ENCODE measurements around the gene ELP2. TPM values are rescaled to one million over a fixed set of nuclear protein-coding genes. Genes with fewer than 3 reads are reported as not detected.

ELP2 gene
- total RNA-seq, 2 experiments from 2014 or later = 54.5 to 60.1 TPM

DNA sequence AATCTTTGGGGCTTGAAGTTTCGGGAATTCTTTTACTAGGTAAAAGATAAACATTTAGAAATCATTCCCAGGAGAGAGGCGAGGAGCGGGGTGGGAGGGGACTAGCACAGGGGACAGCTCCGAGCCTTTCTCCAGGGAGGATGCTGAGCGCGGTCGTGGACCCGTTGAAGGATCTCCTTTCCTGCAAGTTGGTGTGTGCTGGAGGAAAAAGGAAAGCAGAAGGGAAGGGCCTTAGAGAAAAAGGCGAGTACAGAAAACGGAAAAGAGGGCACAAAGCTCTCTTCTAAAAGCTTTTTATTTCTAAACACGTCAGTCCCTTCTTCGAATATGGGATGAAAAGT, 1.2 kb upstream of the ELP2 start:
- Mint-ChIP-seq H3K27me3 (no peaks in the 10 kb centered on the region), H3K36me3 (ENCODE audit: low read depth) (peaks cover 35% of the 10 kb centered on the region), H3K27ac (peak overlapping the region; percentile 21), H3K9me3 (no peaks in the 10 kb centered on the region), H3K4me3 (peak overlapping the region; percentile 92), H3K4me1 (peaks cover 57% of the 10 kb centered on the region)
- DNase-seq = no peak
- ChIA-PET POLR2A (interaction anchor here (0.9 to 3.9 kb wide), 17 partner anchors 9 to 887 kb away, joined by 3 to 21 read pairs (median 5); partner anchors contain the start of genes KIAA1328, MOCOS, RMP24 and RPRD1A), CTCF (interaction anchor here (0.7 to 1.5 kb wide), 4 partner anchors 12 to 111 kb away, joined by 3 to 5 read pairs (median 3); no protein-coding TSS in a partner anchor)

GRCh38 chr18:36128907-36129299, 796 bp upstream of the ELP2 start:
- Mint-ChIP-seq H3K4me1 (peaks cover 55% of the 10 kb centered on the region), H3K4me3 (peak overlapping the region; percentile 92), H3K27me3 (no peaks in the 10 kb centered on the region), H3K27ac (peak overlapping the region; percentile 95), H3K36me3 (ENCODE audit: low read depth) (peaks cover 34% of the 10 kb centered on the region), H3K9me3 (no peaks in the 10 kb centered on the region)
- CTCF ChIA-PET = interaction anchor here (0.7 to 1.5 kb wide), 6 partner anchors 12 to 700 kb away, joined by 3 to 5 read pairs (median 3); partner anchors contain the start of genes KIAA1328 and TPGS2
- POLR2A ChIA-PET = interaction anchor here (0.9 to 3.9 kb wide), 16 partner anchors 9 to 888 kb away, joined by 3 to 21 read pairs (median 6); partner anchors contain the start of genes KIAA1328, MOCOS, RMP24 and RPRD1A
- no peak for DNase-seq

DNA sequence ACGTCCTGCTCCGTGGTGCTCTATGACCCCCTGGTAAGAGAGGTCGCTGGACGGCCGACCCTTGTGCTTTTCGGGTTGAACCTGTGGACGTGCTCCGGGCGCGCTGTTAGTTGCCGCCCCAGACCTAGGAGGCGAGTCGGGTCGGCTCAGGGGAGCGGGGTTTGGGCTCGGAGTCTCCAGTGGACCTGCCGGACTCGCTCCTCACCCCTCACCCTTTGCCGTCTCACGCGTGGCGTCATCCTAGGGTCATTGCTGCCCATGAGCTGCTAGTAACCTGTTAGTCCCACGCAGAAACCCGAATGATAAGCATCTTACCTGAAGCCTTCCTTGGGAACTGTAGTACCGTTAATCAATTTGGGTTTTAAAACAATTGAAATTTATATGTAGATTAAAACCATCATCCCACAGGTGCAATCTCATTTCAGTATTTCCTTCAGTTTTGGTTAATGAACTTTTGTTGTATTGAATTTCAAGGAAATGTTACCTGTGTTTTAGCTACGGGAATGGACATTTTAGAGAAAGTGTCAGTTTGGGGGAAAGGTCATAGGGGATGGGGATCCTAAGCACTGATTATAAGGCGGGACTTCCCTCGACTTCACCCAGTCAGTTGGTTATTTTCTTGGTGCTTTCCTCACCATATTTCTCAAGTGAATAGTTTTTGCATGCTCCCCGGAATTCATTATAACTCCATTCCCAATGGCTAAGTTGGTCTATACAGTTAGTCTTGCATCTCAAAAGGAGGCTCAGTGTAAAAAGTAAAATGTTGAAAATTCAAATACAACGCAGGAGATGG, 536 bp downstream of the ELP2 start:
- DNase-seq = no peak
- H3K9me3 Mint-ChIP-seq = no peaks in the 10 kb centered on the region
- ChIA-PET CTCF (interaction anchor here (1.0 to 2.1 kb wide), 8 partner anchors 9 to 699 kb away, joined by 3 to 6 read pairs (median 3); partner anchors contain the start of genes KIAA1328 and TPGS2), POLR2A (interaction anchor here (0.6 to 3.9 kb wide), 9 partner anchors 10 to 633 kb away, joined by 3 to 21 read pairs (median 14); partner anchors contain the start of genes INO80C, RMP24 and RPRD1A)
- H3K27ac Mint-ChIP-seq = peak overlapping the region; percentile 95
- H3K36me3 Mint-ChIP-seq (ENCODE audit: low read depth) = peaks cover 31% of the 10 kb centered on the region
- H3K4me1 Mint-ChIP-seq = peaks cover 55% of the 10 kb centered on the region
- peak overlapping the region; percentile 92 for H3K4me3 Mint-ChIP-seq
- no peaks in the 10 kb centered on the region for H3K27me3 Mint-ChIP-seq

DNA sequence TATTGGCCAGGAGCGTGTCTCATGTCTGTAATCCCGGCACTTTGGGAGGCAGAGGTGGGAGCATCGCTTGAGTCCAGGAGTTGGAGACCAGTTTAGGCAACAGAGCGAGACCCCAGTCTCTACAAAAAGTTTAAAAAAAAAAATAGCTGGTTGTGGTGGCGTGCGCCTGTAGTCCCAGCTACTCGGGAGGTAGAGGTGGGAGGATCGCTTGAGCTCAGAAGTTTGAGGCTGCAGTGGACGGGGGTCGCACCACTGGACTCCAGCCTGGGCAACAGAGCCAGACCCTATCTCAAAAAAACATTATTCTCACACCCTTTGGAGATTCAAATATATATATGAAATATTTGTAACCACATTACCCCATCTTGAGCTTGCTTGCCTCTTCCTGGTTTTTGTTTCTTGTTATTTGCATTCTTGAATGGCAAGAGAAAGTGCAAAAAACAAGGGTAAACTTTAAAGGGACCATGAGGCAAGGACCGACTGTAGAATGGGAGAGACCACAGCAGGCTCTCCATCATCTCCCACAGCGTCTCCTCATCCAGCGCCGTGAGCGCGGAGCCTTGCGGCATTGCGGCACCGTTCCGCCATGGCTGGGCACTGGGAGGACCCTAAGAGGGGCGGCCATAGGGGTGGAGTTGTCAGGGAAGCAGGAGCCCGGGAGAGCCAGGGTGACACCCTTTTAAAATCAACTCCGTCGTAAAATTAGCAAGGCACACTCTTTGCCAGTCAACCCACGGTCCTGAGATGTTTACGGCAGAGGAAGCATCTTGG, 1.4 kb downstream of the ELP2 start:
- DNase-seq = no peak
- ChIA-PET POLR2A (interaction anchor here (0.6 to 3.9 kb wide), 5 partner anchors 9 to 160 kb away, joined by 3 to 21 read pairs (median 17); partner anchors contain the start of genes RMP24 and RPRD1A), CTCF (interaction anchor here (1.0 to 2.1 kb wide), 5 partner anchors 8 to 35 kb away, joined by 3 to 6 read pairs (median 3); no protein-coding TSS in a partner anchor)
- peaks cover 27% of the 10 kb centered on the region for H3K36me3 Mint-ChIP-seq (ENCODE audit: low read depth)
- no peak overlapping the region for H3K27ac Mint-ChIP-seq
- H3K27me3 Mint-ChIP-seq = no peaks in the 10 kb centered on the region
- peak overlapping the region; percentile 92 for H3K4me3 Mint-ChIP-seq
- H3K9me3 Mint-ChIP-seq = no peaks in the 10 kb centered on the region
- peaks cover 52% of the 10 kb centered on the region for H3K4me1 Mint-ChIP-seq

DNA sequence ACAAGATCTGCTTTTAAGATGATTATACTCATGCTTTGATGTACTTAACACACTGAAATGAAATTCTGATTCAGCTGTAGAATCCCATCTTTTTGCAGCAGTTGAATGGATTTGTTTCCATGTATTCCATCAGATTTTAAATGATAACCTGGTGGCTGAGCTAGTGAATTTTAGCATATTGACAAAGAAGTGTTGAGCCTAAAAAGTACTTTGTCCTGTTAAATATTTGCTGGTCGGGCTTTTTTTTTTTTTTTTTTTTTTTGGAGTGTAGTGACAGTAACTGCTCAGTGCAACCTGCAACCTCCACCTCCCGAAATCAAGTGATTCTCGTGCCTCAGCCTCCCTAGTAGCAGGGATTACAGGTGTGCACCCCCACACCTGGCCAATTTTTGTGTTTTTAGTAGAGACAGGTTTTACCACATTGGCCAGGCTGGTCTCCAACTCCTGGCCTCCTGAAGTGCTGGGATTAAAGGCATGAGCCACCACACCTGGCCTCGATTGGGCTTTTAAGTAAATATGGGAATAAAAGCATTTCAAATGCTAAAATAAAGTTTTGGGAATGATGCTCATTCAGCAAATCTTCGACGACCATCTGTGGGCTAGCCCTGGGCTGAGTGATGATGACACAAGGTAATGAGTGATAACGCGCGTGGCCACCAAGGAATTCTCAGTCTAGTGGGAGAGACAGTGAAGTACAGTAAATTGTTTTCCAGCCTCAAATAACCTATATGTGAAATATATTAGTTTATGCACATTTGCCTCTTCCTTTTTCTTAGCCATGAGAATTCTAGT, 2.2 kb downstream of the ELP2 start:
- peaks cover 30% of the 10 kb centered on the region for H3K36me3 Mint-ChIP-seq (ENCODE audit: low read depth)
- no peaks in the 10 kb centered on the region for H3K27me3 Mint-ChIP-seq
- H3K27ac Mint-ChIP-seq = no peak overlapping the region
- H3K4me1 Mint-ChIP-seq = peaks cover 44% of the 10 kb centered on the region
- H3K9me3 Mint-ChIP-seq = no peaks in the 10 kb centered on the region
- POLR2A ChIA-PET = no interaction called here
- H3K4me3 Mint-ChIP-seq = peak overlapping the region; percentile 43
- CTCF ChIA-PET = interaction anchor here (1.0 to 2.1 kb wide), 2 partner anchors 29 to 36 kb away, joined by 3 to 6 read pairs; no protein-coding TSS in a partner anchor
- DNase-seq = no peak

GRCh38 chr18:36132756-36133155, 3.1 kb downstream of the ELP2 start:
- no peak overlapping the region for H3K4me3 Mint-ChIP-seq
- CTCF ChIA-PET = no interaction called here
- no peaks in the 10 kb centered on the region for H3K27me3 Mint-ChIP-seq
- peak overlapping the region; percentile 14 for H3K27ac Mint-ChIP-seq
- POLR2A ChIA-PET = no interaction called here
- no peak for DNase-seq
- peaks cover 38% of the 10 kb centered on the region for H3K4me1 Mint-ChIP-seq
- H3K36me3 Mint-ChIP-seq (ENCODE audit: low read depth) = peaks cover 36% of the 10 kb centered on the region
- no peaks in the 10 kb centered on the region for H3K9me3 Mint-ChIP-seq

DNA sequence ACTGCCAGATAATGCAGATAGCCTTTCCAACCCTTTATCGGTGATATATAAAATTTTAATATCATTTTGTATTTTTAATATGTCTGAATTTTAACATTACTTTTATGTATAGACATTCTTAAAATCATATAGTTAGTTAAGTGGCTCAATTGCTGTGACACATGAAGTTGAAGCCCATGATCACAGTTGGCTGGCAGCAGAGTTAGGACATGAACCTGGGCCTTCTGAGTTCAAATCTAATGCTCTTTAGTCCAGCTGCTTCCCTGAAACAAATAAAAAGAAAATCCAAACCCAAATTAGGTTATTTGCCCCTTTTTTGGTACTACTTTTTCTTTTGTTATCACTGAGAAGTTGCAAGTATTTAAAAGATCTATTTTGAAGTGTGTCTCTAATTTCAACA, 5.6 kb downstream of the ELP2 start:
- no peaks in the 10 kb centered on the region for H3K27me3 Mint-ChIP-seq
- H3K9me3 Mint-ChIP-seq = no peaks in the 10 kb centered on the region
- no peak overlapping the region for H3K4me3 Mint-ChIP-seq
- peaks cover 29% of the 10 kb centered on the region for H3K4me1 Mint-ChIP-seq
- POLR2A ChIA-PET = no interaction called here
- H3K27ac Mint-ChIP-seq = no peak overlapping the region
- CTCF ChIA-PET = no interaction called here
- peaks cover 49% of the 10 kb centered on the region for H3K36me3 Mint-ChIP-seq (ENCODE audit: low read depth)
- no peak for DNase-seq

DNA sequence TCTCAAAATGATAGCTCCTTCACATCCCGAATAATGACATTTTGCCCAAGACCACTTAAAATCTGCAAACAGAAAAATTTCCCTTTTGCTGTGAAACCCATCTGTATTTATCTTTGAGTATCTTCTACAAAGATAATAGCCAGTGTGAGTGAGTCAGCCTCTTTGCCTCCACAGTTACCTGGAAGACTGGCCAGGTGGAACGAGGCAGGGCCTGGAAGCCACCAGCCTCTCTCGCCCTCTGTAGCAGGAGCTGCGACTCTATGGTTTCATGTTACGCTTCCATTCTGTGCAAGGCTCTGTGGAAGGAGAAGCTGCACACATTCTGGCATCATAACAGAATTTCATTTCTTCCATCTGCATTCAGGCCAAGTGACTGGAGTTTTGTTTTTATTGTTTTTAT, 9.5 kb downstream of the ELP2 start:
- Mint-ChIP-seq H3K4me1 (peaks cover 10% of the 10 kb centered on the region), H3K36me3 (ENCODE audit: low read depth) (peaks cover 54% of the 10 kb centered on the region), H3K9me3 (no peaks in the 10 kb centered on the region), H3K27ac (no peak overlapping the region), H3K27me3 (no peaks in the 10 kb centered on the region), H3K4me3 (no peak overlapping the region)
- CTCF ChIA-PET = interaction anchor here (0.5 to 0.9 kb wide), 3 partner anchors 9 to 65 kb away, joined by 3 read pairs; no protein-coding TSS in a partner anchor
- DNase-seq = no peak
- POLR2A ChIA-PET = interaction anchor here (1.5 to 3.4 kb wide), 2 partner anchors 10 kb away, joined by 3 to 21 read pairs; partner anchors contain the start of genes ELP2 and SLC39A6

DNA sequence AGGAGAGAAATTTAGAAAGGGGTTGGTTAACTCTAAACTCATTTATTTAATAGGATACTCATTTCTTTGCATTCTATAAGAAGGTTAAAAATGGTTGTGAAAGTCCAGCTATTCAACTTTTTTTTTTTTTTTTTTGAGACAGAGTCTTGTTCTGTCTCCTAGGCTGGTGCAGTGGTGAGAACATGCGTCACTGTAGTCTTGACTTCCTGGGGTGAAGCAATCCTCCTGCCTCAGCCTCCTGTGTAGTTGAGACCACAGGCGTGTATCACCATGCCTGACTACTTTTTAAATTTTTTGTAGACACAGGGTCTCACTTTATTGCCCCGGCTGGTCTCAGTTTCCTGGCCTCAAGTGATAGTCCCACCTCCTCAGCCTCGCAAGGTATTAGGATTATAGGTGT, 11.9 kb downstream of the ELP2 start:
- no peak overlapping the region for H3K27ac Mint-ChIP-seq
- ChIA-PET POLR2A (interaction anchor here (3.4 kb wide), 1 partner anchor 12 kb away, joined by 21 read pairs; the partner anchor contains the start of genes ELP2 and SLC39A6), CTCF (interaction anchor here (0.7 kb wide), 1 partner anchor 85 kb away, joined by 3 read pairs; no protein-coding TSS in a partner anchor)
- DNase-seq = no peak
- H3K4me3 Mint-ChIP-seq = no peak overlapping the region
- no peaks in the 10 kb centered on the region for H3K27me3 Mint-ChIP-seq
- no peaks in the 10 kb centered on the region for H3K9me3 Mint-ChIP-seq
- H3K4me1 Mint-ChIP-seq = peaks cover 8% of the 10 kb centered on the region
- peaks cover 66% of the 10 kb centered on the region for H3K36me3 Mint-ChIP-seq (ENCODE audit: low read depth)

DNA sequence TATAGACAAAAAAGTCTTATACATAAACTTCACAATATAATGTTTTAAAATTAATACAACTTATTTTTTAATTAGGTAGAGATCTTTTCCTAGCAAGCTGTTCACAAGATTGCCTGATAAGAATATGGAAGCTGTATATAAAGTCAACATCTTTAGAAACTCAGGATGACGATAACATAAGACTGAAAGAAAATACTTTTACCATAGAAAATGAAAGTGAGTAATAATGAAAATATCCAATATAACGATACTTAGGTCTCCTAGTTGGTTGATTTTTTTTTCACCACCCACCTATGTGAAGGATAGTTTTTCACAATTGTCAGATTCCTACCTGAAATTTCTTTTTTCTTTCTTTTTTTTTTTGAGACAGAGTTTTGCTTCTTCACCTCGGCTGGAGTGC, 13.1 kb downstream of the ELP2 start:
- H3K9me3 Mint-ChIP-seq = no peaks in the 10 kb centered on the region
- CTCF ChIA-PET = interaction anchor here (1.4 kb wide), 1 partner anchor 14 kb away, joined by 5 read pairs; the partner anchor contains the start of genes ELP2 and SLC39A6
- DNase-seq = no peak
- H3K27ac Mint-ChIP-seq = no peak overlapping the region
- H3K36me3 Mint-ChIP-seq (ENCODE audit: low read depth) = peaks cover 64% of the 10 kb centered on the region
- H3K27me3 Mint-ChIP-seq = no peaks in the 10 kb centered on the region
- POLR2A ChIA-PET = no interaction called here
- H3K4me1 Mint-ChIP-seq = peaks cover 8% of the 10 kb centered on the region
- H3K4me3 Mint-ChIP-seq = no peak overlapping the region

DNA sequence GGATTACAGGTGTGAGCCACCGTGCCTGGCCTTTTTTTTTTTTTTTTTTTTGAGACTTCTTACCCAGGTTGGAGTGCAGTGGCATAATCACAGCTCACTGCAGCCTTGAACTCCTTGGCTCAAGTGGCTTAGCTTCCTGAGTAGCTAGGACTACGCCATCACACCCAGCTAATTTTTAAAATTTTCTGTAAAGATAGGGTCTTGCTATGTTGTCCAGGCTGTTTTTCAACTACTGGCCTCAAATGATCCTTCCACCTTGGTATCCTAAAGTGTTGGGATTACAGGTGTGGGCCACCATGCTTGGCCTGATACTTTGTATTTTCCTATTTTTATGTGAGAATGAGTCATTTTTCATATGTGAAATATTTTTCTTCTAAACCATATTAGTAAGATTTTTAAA, 13.7 kb downstream of the ELP2 start:
- Mint-ChIP-seq H3K27ac (no peak overlapping the region), H3K27me3 (no peaks in the 10 kb centered on the region), H3K4me3 (no peak overlapping the region), H3K4me1 (peaks cover 8% of the 10 kb centered on the region), H3K9me3 (no peaks in the 10 kb centered on the region), H3K36me3 (ENCODE audit: low read depth) (peaks cover 65% of the 10 kb centered on the region)
- CTCF ChIA-PET = interaction anchor here (0.8 to 1.4 kb wide), 2 partner anchors 13 to 14 kb away, joined by 3 to 5 read pairs; partner anchors contain the start of genes ELP2 and SLC39A6
- POLR2A ChIA-PET = no interaction called here
- DNase-seq = no peak
